Suprapubic skin (tissue), 4 donors: ENCODE measurements around the gene TM7SF2. TPM values are rescaled to one million over a fixed set of nuclear protein-coding genes. Genes with fewer than 3 reads are reported as not detected.

Experiments used
- DNase-seq, 2 donors: peaks; one replicate each; pipeline ENCODE4 v3.0.0-alpha.2; 2019; ENCODE audit warnings: low spot score in 2 of 2
- H3K27ac ChIP-seq: fragments of 200-600 bp; sonication (generic); one replicate; pipeline ENCODE4 v1.5.1; 2019
- H3K27me3 ChIP-seq: fragments of 200-600 bp; sonication (generic); one replicate; pipeline ENCODE4 v1.5.1; 2019
- H3K36me3 ChIP-seq: fragments of 200-600 bp; sonication (generic); one replicate; pipeline ENCODE4 v1.5.1; 2019
- H3K4me1 ChIP-seq: fragments of 200-600 bp; sonication (generic); one replicate; pipeline ENCODE4 v1.5.1; 2019
- H3K4me3 ChIP-seq: fragments of 200-600 bp; sonication (generic); one replicate; pipeline ENCODE4 v1.5.1; 2019; ENCODE audit warnings: mild to moderate bottlenecking
- H3K9me3 ChIP-seq: fragments of 200-600 bp; sonication (generic); one replicate; pipeline ENCODE4 v1.5.1; 2019
- CTCF ChIP-seq, 2 donors: fragments of 200-600 bp in 1 of 2; fragments of 450-650 bp in 1 of 2; sonication (generic) in 1 of 2; IDR thresholded peaks; one replicate each; pipeline ENCODE4 v1.5.1; 2016 to 2019; ENCODE audit warnings: antibody characterized with exemption in 2 of 2, mild to moderate bottlenecking in 1 of 2, moderate library complexity in 1 of 2
- EP300 ChIP-seq: sonication (generic); formaldehyde crosslinking; IDR thresholded peaks from one replicate; pipeline ENCODE4 v1.6.1; 2017; ENCODE audit warnings: antibody characterized with exemption
- POLR2A ChIP-seq, 2 donors: fragments of 450-650 bp; IDR thresholded peaks; one replicate each; pipeline ENCODE4 v1.6.1; 2017; ENCODE audit warnings: antibody characterized with exemption in 2 of 2, mild to moderate bottlenecking in 2 of 2, moderate library complexity in 2 of 2
- POLR2AphosphoS5 ChIP-seq, 3 donors: sonication (generic); formaldehyde crosslinking; IDR thresholded peaks; one replicate each; pipeline ENCODE4 v1.6.1; 2017; ENCODE audit warnings: antibody characterized with exemption in 3 of 3
- WGBS: methylation state at CpG from one replicate; pipeline ENCODE4 v1.1.5; 2018; 5-methylcytosine and 5-hydroxymethylcytosine counted together
- total RNA-seq, 4 donors: library from RNA; depleted of rRNA; stranded (reverse); fragments of >200 nt; gene quantifications; one replicate each; pipeline ENCODE4 v1.1.0, GENCODE V29; 2016

TM7SF2 gene
- total RNA-seq, 4 donors from 2014 or later = 76.5 to 214 (median 145) TPM

- 83% methylated on average over 12 of the region's 13 CpGs for WGBS
Measured at GRCh38 chr11:65129649-65130441, 18.2 kb downstream of the TM7SF2 start.

GRCh38 chr11:65130631-65131416 lies 19.2 kb downstream of the TM7SF2 start:
- Histone ChIP-seq H3K9me3 (no peaks in the 10 kb centered on the region), H3K27ac (no peak overlapping the region), H3K27me3 (no peaks in the 10 kb centered on the region), H3K4me3 (no peak overlapping the region), H3K36me3 (peaks cover 67% of the 10 kb centered on the region), H3K4me1 (peaks cover 29% of the 10 kb centered on the region)
- TF ChIP-seq CTCF (IDR thresholded peaks at IDR 0.05) = no peak
- no peak for TF ChIP-seq EP300
- no peak for TF ChIP-seq POLR2A (IDR thresholded peaks at IDR 0.05)
- no peak for TF ChIP-seq POLR2AphosphoS5 (IDR thresholded peaks at IDR 0.05)
- peak in 1 of 2 donors; percentile 60 for DNase-seq
- WGBS = 94% methylated on average over 9 of the region's 19 CpGs

More at GRCh38 chr11:65129649-65130441, 18.2 kb downstream of the TM7SF2 start:
- Histone ChIP-seq H3K4me3 (no peak overlapping the region), H3K27ac (no peak overlapping the region), H3K27me3 (no peaks in the 10 kb centered on the region), H3K4me1 (peaks cover 22% of the 10 kb centered on the region), H3K9me3 (no peaks in the 10 kb centered on the region), H3K36me3 (peaks cover 77% of the 10 kb centered on the region)
- DNase-seq = peak; percentile 57 to 72
- TF ChIP-seq EP300 (no peak), POLR2A (IDR thresholded peaks at IDR 0.05) (no peak), POLR2AphosphoS5 (IDR thresholded peaks at IDR 0.05) (no peak)

GRCh38 chr11:65131417-65131776 lies 19.7 kb downstream of the TM7SF2 start:
- TF ChIP-seq POLR2AphosphoS5 (IDR thresholded peaks at IDR 0.05) (no peak), CTCF (IDR thresholded peaks at IDR 0.05) (no peak), POLR2A (IDR thresholded peaks at IDR 0.05) (no peak), EP300 (no peak)
- 88% methylated on average over 3 of the region's 3 CpGs for WGBS
- Histone ChIP-seq H3K9me3 (no peaks in the 10 kb centered on the region), H3K4me3 (no peak overlapping the region), H3K27ac (no peak overlapping the region), H3K27me3 (no peaks in the 10 kb centered on the region), H3K36me3 (peaks cover 61% of the 10 kb centered on the region), H3K4me1 (peaks cover 34% of the 10 kb centered on the region)
- DNase-seq = no peak

GRCh38 chr11:65131895-65132237 lies 20.2 kb downstream of the TM7SF2 start:
- H3K36me3 ChIP-seq = peaks cover 57% of the 10 kb centered on the region
- no peaks in the 10 kb centered on the region for H3K9me3 ChIP-seq
- no peak overlapping the region for H3K4me3 ChIP-seq
- peak in 1 of 2 donors; percentile 60 for DNase-seq
- no peaks in the 10 kb centered on the region for H3K27me3 ChIP-seq
- TF ChIP-seq CTCF (IDR thresholded peaks at IDR 0.05) (no peak), POLR2AphosphoS5 (IDR thresholded peaks at IDR 0.05) (no peak)
- no peak overlapping the region for H3K27ac ChIP-seq
- H3K4me1 ChIP-seq = peaks cover 34% of the 10 kb centered on the region
- 78% methylated on average over 5 of the region's 6 CpGs for WGBS

- H3K36me3 ChIP-seq = peaks cover 51% of the 10 kb centered on the region
- TF ChIP-seq POLR2A (IDR thresholded peaks at IDR 0.05) = no peak
- TF ChIP-seq EP300 = no peak
- TF ChIP-seq CTCF (IDR thresholded peaks at IDR 0.05) = no peak
- TF ChIP-seq POLR2AphosphoS5 (IDR thresholded peaks at IDR 0.05) = no peak
- WGBS = 79% methylated on average over 10 of the region's 10 CpGs
- DNase-seq = peak; percentile 63 to 65
- H3K4me1 ChIP-seq = peaks cover 34% of the 10 kb centered on the region
- H3K27ac ChIP-seq = no peak overlapping the region
- peak overlapping the region; percentile 80 for H3K4me3 ChIP-seq
- H3K27me3 ChIP-seq = no peaks in the 10 kb centered on the region
- H3K9me3 ChIP-seq = no peaks in the 10 kb centered on the region
Measured at GRCh38 chr11:65132238-65132987, 20.7 kb downstream of the TM7SF2 start.
